Skin of body (tissue), 2 donors: ENCODE measurements around the gene TBC1D9. TPM values are rescaled to one million over a fixed set of nuclear protein-coding genes. Genes with fewer than 3 reads are reported as not detected.

Source experiments
- DNase-seq: peaks from one replicate; lab custom pipeline; 2025; lab: John Stamatoyannopoulos, UW
- total RNA-seq: library from RNA; depleted of rRNA; stranded (reverse); fragments of >200 nt; gene quantifications from one replicate; pipeline ENCODE4 v1.2.3, GENCODE V29; 2014

Gene TBC1D9
- total RNA-seq, 1 donor from 2014 or later = 30.2 TPM

GRCh38 chr4:140653718-140654494 lies 102.3 kb downstream of the TBC1D9 start:
- DNase-seq = peak; percentile 48

- no peak for DNase-seq
Measured at GRCh38 chr4:140652601-140653000, 103.6 kb downstream of the TBC1D9 start.

- no peak for DNase-seq
Measured at GRCh38 chr4:140648716-140649308, 107.4 kb downstream of the TBC1D9 start.

GRCh38 chr4:140645614-140646412 lies 110.4 kb downstream of the TBC1D9 start:
- DNase-seq = no peak

- DNase-seq = no peak
Measured at GRCh38 chr4:140645196-140645595, 111.0 kb downstream of the TBC1D9 start.

GRCh38 chr4:140644470-140645185 lies 111.6 kb downstream of the TBC1D9 start:
- no peak for DNase-seq

GRCh38 chr4:140643571-140644055 lies 112.6 kb downstream of the TBC1D9 start:
- no peak for DNase-seq

GRCh38 chr4:140642674-140643437 lies 113.3 kb downstream of the TBC1D9 start:
- no peak for DNase-seq

- DNase-seq = no peak
Measured at GRCh38 chr4:140641789-140642439, 114.3 kb downstream of the TBC1D9 start.

- no peak for DNase-seq
Measured at GRCh38 chr4:140641105-140641555, 115.1 kb downstream of the TBC1D9 start.

- no peak for DNase-seq
Measured at GRCh38 chr4:140640150-140640748, 115.9 kb downstream of the TBC1D9 start.

GRCh38 chr4:140639066-140639465 lies 117.1 kb downstream of the TBC1D9 start:
- no peak for DNase-seq

GRCh38 chr4:140637836-140638235 lies 118.3 kb downstream of the TBC1D9 start:
- no peak for DNase-seq

- no peak for DNase-seq
Measured at GRCh38 chr4:140635606-140636005, 120.6 kb downstream of the TBC1D9 start.

GRCh38 chr4:140633951-140634350 lies 122.2 kb downstream of the TBC1D9 start:
- DNase-seq = no peak

GRCh38 chr4:140633124-140633523 lies 123.1 kb downstream of the TBC1D9 start:
- DNase-seq = no peak

- no peak for DNase-seq
Measured at GRCh38 chr4:140630246-140630645, 125.9 kb downstream of the TBC1D9 start.

- no peak for DNase-seq
Measured at GRCh38 chr4:140628016-140628415, 128.2 kb downstream of the TBC1D9 start.

GRCh38 chr4:140626661-140627376 lies 129.4 kb downstream of the TBC1D9 start:
- no peak for DNase-seq
